Measurements from ENCODE around the gene ACSF3. TPM values are rescaled to one million over a fixed set of nuclear protein-coding genes. Genes with fewer than 3 reads are reported as not detected.

The ACSF3 gene
- total RNA-seq, 1 experiment from 2014 or later, result 55.2 TPM

GRCh38 chr16:89118361-89119165 lies 24.9 kb downstream of the ACSF3 start:
- no peak for DNase-seq
- no peak overlapping the region for H3K4me3 Mint-ChIP-seq (ENCODE audit: unreplicated experiment)
- H3K4me1 ChIP-seq, result no peaks in the 10 kb centered on the region
- no peak for TF ChIP-seq CTCF (IDR thresholded peaks at IDR 0.05; ENCODE audit: insufficient read depth in 1 of 2, low read depth in 1 of 2, low read length in 1 of 2, severe bottlenecking in 1 of 2, unreplicated experiment in 1 of 2)
- H3K27ac Mint-ChIP-seq (ENCODE audit: unreplicated experiment), result no peak overlapping the region
- H3K27me3 Mint-ChIP-seq (ENCODE audit: insufficient read depth, unreplicated experiment), result no peaks in the 10 kb centered on the region
- peaks cover 5% of the 10 kb centered on the region for H3K36me3 ChIP-seq (ENCODE audit: control insufficient read depth, insufficient read depth, low read length)
- H3K9me3 Mint-ChIP-seq (ENCODE audit: unreplicated experiment), result no peaks in the 10 kb centered on the region
- intact Hi-C loops (cut with micrococcal nuclease; ENCODE audit: unreplicated experiment), result no loop called here
- POLR2A ChIA-PET, result no interaction called here
- H3K4me3 ChIP-seq (ENCODE audit: low read depth, low read length), result no peak overlapping the region
- H3K4me1 Mint-ChIP-seq (ENCODE audit: low read depth, unreplicated experiment), result no peaks in the 10 kb centered on the region
- H3K36me3 Mint-ChIP-seq (ENCODE audit: insufficient read depth, unreplicated experiment), result peaks cover 39% of the 10 kb centered on the region
- no peaks in the 10 kb centered on the region for H3K9me3 ChIP-seq
- H3K27me3 ChIP-seq (replicated peaks; ENCODE audit: control insufficient read depth, insufficient read depth, low read length), result no peaks in the 10 kb centered on the region
- CTCF ChIA-PET, result no interaction called here
- no TSS peak for BruUV-seq (replicated peaks)

GRCh38 chr16:89119166-89119621 lies 25.5 kb downstream of the ACSF3 start:
- Mint-ChIP-seq H3K27me3 (ENCODE audit: insufficient read depth, unreplicated experiment) (no peaks in the 10 kb centered on the region), H3K36me3 (ENCODE audit: insufficient read depth, unreplicated experiment) (peaks cover 40% of the 10 kb centered on the region), H3K27ac (ENCODE audit: unreplicated experiment) (no peak overlapping the region), H3K4me1 (ENCODE audit: low read depth, unreplicated experiment) (no peaks in the 10 kb centered on the region), H3K9me3 (ENCODE audit: unreplicated experiment) (no peaks in the 10 kb centered on the region), H3K4me3 (ENCODE audit: unreplicated experiment) (no peak overlapping the region)
- Histone ChIP-seq H3K4me3 (ENCODE audit: low read depth, low read length) (no peak overlapping the region), H3K4me1 (no peaks in the 10 kb centered on the region), H3K27me3 (replicated peaks; ENCODE audit: control insufficient read depth, insufficient read depth, low read length) (no peaks in the 10 kb centered on the region), H3K9me3 (no peaks in the 10 kb centered on the region), H3K36me3 (ENCODE audit: control insufficient read depth, insufficient read depth, low read length) (peaks cover 5% of the 10 kb centered on the region)
- BruUV-seq (replicated peaks), result no TSS peak
- ChIA-PET CTCF (no interaction called here), POLR2A (no interaction called here)
- DNase-seq, result no peak
- intact Hi-C loops (cut with micrococcal nuclease; ENCODE audit: unreplicated experiment), result no loop called here
- no peak for TF ChIP-seq CTCF (IDR thresholded peaks at IDR 0.05; ENCODE audit: insufficient read depth in 1 of 2, low read depth in 1 of 2, low read length in 1 of 2, severe bottlenecking in 1 of 2, unreplicated experiment in 1 of 2)

GRCh38 chr16:89119661-89120141 lies 26.0 kb downstream of the ACSF3 start:
- Mint-ChIP-seq H3K4me1 (ENCODE audit: low read depth, unreplicated experiment) (no peaks in the 10 kb centered on the region), H3K4me3 (ENCODE audit: unreplicated experiment) (no peak overlapping the region), H3K27me3 (ENCODE audit: insufficient read depth, unreplicated experiment) (no peaks in the 10 kb centered on the region), H3K27ac (ENCODE audit: unreplicated experiment) (no peak overlapping the region), H3K9me3 (ENCODE audit: unreplicated experiment) (no peaks in the 10 kb centered on the region), H3K36me3 (ENCODE audit: insufficient read depth, unreplicated experiment) (peaks cover 41% of the 10 kb centered on the region)
- H3K9me3 ChIP-seq, result no peaks in the 10 kb centered on the region
- H3K4me3 ChIP-seq (ENCODE audit: low read depth, low read length), result no peak overlapping the region
- CTCF ChIA-PET, result no interaction called here
- H3K4me1 ChIP-seq, result no peaks in the 10 kb centered on the region
- peaks cover 5% of the 10 kb centered on the region for H3K36me3 ChIP-seq (ENCODE audit: control insufficient read depth, insufficient read depth, low read length)
- intact Hi-C loops (cut with micrococcal nuclease; ENCODE audit: unreplicated experiment), result no loop called here
- BruUV-seq (replicated peaks), result no TSS peak
- TF ChIP-seq CTCF (IDR thresholded peaks at IDR 0.05; ENCODE audit: insufficient read depth in 1 of 2, low read depth in 1 of 2, low read length in 1 of 2, severe bottlenecking in 1 of 2, unreplicated experiment in 1 of 2), result no peak
- H3K27me3 ChIP-seq (replicated peaks; ENCODE audit: control insufficient read depth, insufficient read depth, low read length), result no peaks in the 10 kb centered on the region
- POLR2A ChIA-PET, result no interaction called here
- no peak for DNase-seq
